A549 (cell line): ENCODE data around the gene TMEM196. TPM values are rescaled to one million over a fixed set of nuclear protein-coding genes. Genes with fewer than 3 reads are reported as not detected.
A peak's percentile ranks its signal among the peaks of the same experiment; 100 is the strongest.

ENCODE experiments used
- ATAC-seq, 2 experiments: fragments of 200-7000 bp in 1 of 2; fragments of >200 bp in 1 of 2; cut with Nextera tagmentation in 1 of 2; cut with Tn5 transposase in 1 of 2; 3 replicates each; pipeline versions ENCODE4 v1.8.0 to v1.9.1; 2018 to 2020; ENCODE audit warnings: mild to moderate bottlenecking in 1 of 2, moderate library complexity in 1 of 2
- CTCF ChIA-PET: fragments of 300-600 bp; sonication (Branson Sonifier 250); formaldehyde crosslinking; extraction: SDS; loops from one replicate; lab custom pipeline; 2021; ENCODE audit warnings: antibody characterized with exemption, inconsistent platforms; lab: Yijun Ruan, JAX
- POLR2A ChIA-PET: fragments of 350-600 bp; formaldehyde crosslinking; extraction: SDS; loops from one replicate; lab custom pipeline; 2021; ENCODE audit warnings: antibody characterized with exemption, inconsistent platforms; lab: Yijun Ruan, JAX
- DNase-seq, 2 experiments: peaks; one replicate each; pipeline versions ENCODE4 v3.0.0 to v3.0.0-alpha.2; 2011 to 2016; ENCODE audit warnings: low read depth in 1 of 2, low spot score in 1 of 2
- FAIRE-seq: peaks from 2 replicates; lab custom pipeline; 2011; peaks lifted over from hg19 to GRCh38; lab: Jason Lieb, UNC
- H3K27ac ChIP-seq, 2 experiments: fragments of >200 bp; sonication (Bioruptor Twin); formaldehyde crosslinking; 3 replicates each; pipeline ENCODE4 v1.5.1; 2016 to 2017
- H3K4me1 ChIP-seq: fragments of >200 bp; sonication (Bioruptor Twin); formaldehyde crosslinking; 3 replicates; pipeline ENCODE4 v1.6.1; 2016
- H3K4me2 ChIP-seq: fragments of >200 bp; sonication (Bioruptor Twin); formaldehyde crosslinking; 3 replicates; pipeline ENCODE4 v1.6.1; 2016
- H3K4me3 ChIP-seq: fragments of >200 bp; sonication (Bioruptor Twin); formaldehyde crosslinking; 3 replicates; pipeline ENCODE4 v1.5.1; 2016
- H3K9me3 ChIP-seq: fragments of >200 bp; sonication (Bioruptor Twin); formaldehyde crosslinking; 3 replicates; pipeline ENCODE4 v1.6.1; 2016
- ATOH8 ChIP-seq: fragments of 250-450 bp; sonication (Bioruptor Pico); IDR thresholded peaks from 2 replicates; pipeline ENCODE4 v1.5.0; 2020; ENCODE audit warnings: low read depth, mild to moderate bottlenecking, moderate library complexity
- CBX2 ChIP-seq: fragments of 200-600 bp; sonication (generic); IDR thresholded peaks from 2 replicates; pipeline ENCODE4 v1.6.1; 2016; ENCODE audit warnings: low read depth, mild to moderate bottlenecking, borderline replicate concordance
- CTCF ChIP-seq: fragments of >200 bp; sonication (Bioruptor Twin); formaldehyde crosslinking; IDR thresholded peaks from 3 replicates; pipeline ENCODE4 v1.5.1; 2016
- E2F6 ChIP-seq: IDR thresholded peaks from 2 replicates; pipeline ENCODE4 v1.6.1; 2012; ENCODE audit warnings: low read depth, borderline replicate concordance
- EP300 ChIP-seq, 2 experiments: fragments of >200 bp; sonication (Bioruptor Twin); formaldehyde crosslinking; IDR thresholded peaks; 2 replicates in 1 of 2; 3 replicates in 1 of 2; pipeline ENCODE4 v1.6.1; 2016 to 2017
- FOSL2 ChIP-seq, 2 experiments: fragments of 450-650 bp in 1 of 2; fragments of >200 bp in 1 of 2; sonication (Bioruptor Twin) in 1 of 2; formaldehyde crosslinking; IDR thresholded peaks; 2 replicates each; pipeline versions ENCODE4 v1.5.0 to v1.6.1; 2016 to 2020; ENCODE audit warnings: mild to moderate bottlenecking in 1 of 2, moderate library complexity in 1 of 2
- FOXS1 ChIP-seq: fragments of 250-450 bp; sonication (Bioruptor Pico); IDR thresholded peaks from 2 replicates; pipeline ENCODE4 v1.5.0; 2020; ENCODE audit warnings: mild to moderate bottlenecking, moderate library complexity
- GATA3 ChIP-seq: IDR thresholded peaks from 2 replicates; pipeline ENCODE4 v1.6.1; 2012; ENCODE audit warnings: borderline replicate concordance
- HES2 ChIP-seq: fragments of >200 bp; sonication (Bioruptor Twin); formaldehyde crosslinking; IDR thresholded peaks from 2 replicates; pipeline ENCODE4 v1.6.1; 2016
- JUNB ChIP-seq: fragments of >200 bp; sonication (Bioruptor Twin); formaldehyde crosslinking; IDR thresholded peaks from 2 replicates; pipeline ENCODE4 v1.6.1; 2016
- KDM5A ChIP-seq: fragments of 200-600 bp; sonication (generic); IDR thresholded peaks from 2 replicates; pipeline ENCODE4 v1.6.1; 2016; ENCODE audit warnings: antibody characterized with exemption, mild to moderate bottlenecking
- MAZ ChIP-seq: fragments of 150-350 bp; IDR thresholded peaks from 2 replicates; pipeline ENCODE4 v1.6.1; 2014; ENCODE audit warnings: antibody characterized with exemption, low read depth, low read length, borderline replicate concordance
- NFE2L2 ChIP-seq: fragments of 150-350 bp; conservative IDR thresholded peaks from 2 replicates; pipeline ENCODE4 v1.6.1; 2014; ENCODE audit warnings: low read length
- NPAS2 ChIP-seq: fragments of 250-450 bp; sonication (Bioruptor Pico); IDR thresholded peaks from 2 replicates; pipeline ENCODE4 v1.8.0; 2022; ENCODE audit warnings: mild to moderate bottlenecking, moderate library complexity, borderline replicate concordance
- PHF8 ChIP-seq: fragments of 200-600 bp; sonication (generic); IDR thresholded peaks from 2 replicates; pipeline ENCODE4 v1.6.1; 2016; ENCODE audit warnings: low read depth, mild to moderate bottlenecking, antibody characterized with exemption, moderate library complexity, borderline replicate concordance
- POLR2A ChIP-seq: IDR thresholded peaks from 2 replicates; pipeline ENCODE4 v1.6.1; 2012; ENCODE audit warnings: mild to moderate bottlenecking, low read length
- POLR2AphosphoS2 ChIP-seq: conservative IDR thresholded peaks from 2 replicates; pipeline ENCODE4 v1.6.1; 2012; ENCODE audit warnings: low read length, improper control_type of control experiment, inconsistent platforms
- RAD21 ChIP-seq, 2 experiments: fragments of >200 bp in 1 of 2; sonication (Bioruptor Twin) in 1 of 2; formaldehyde crosslinking in 1 of 2; IDR thresholded peaks in 1 of 2; conservative IDR thresholded peaks in 1 of 2; 2 replicates in 1 of 2; 3 replicates in 1 of 2; pipeline ENCODE4 v1.6.1; 2012 to 2018; ENCODE audit warnings: inconsistent platforms in 1 of 2
- RFX5 ChIP-seq: fragments of 450-650 bp; IDR thresholded peaks from 2 replicates; pipeline ENCODE4 v1.7.1; 2014; ENCODE audit warnings: antibody characterized with exemption, mild to moderate bottlenecking, moderate library complexity
- TFCP2L1 ChIP-seq: fragments of 250-450 bp; sonication (Bioruptor Pico); IDR thresholded peaks from 2 replicates; pipeline ENCODE4 v1.5.0; 2021; ENCODE audit warnings: mild to moderate bottlenecking
- ZC3H11A ChIP-seq: fragments of 450-650 bp; IDR thresholded peaks from 2 replicates; pipeline ENCODE4 v1.6.1; 2014; ENCODE audit warnings: antibody characterized with exemption, mild to moderate bottlenecking
- ZFP36 ChIP-seq: fragments of 450-650 bp; IDR thresholded peaks from 2 replicates; pipeline ENCODE4 v1.6.1; 2014; ENCODE audit warnings: borderline replicate concordance; ENCODE audit not compliant: partially characterized antibody
- ZSCAN20 ChIP-seq: fragments of 250-450 bp; sonication (Bioruptor Pico); IDR thresholded peaks from 2 replicates; pipeline ENCODE4 v1.8.0; 2022; ENCODE audit warnings: mild to moderate bottlenecking, moderate library complexity
- WGBS: methylation state at CpG from one replicate; pipeline ENCODE4 v1.1.6; 2017; ENCODE audit errors: missing lambda C conversion rate; 5-methylcytosine and 5-hydroxymethylcytosine counted together
- polyA plus RNA-seq, 4 experiments: library from polyadenylated mRNA; depleted of rRNA in 3 of 4; stranded (reverse); fragments of >200 nt; fragmentation: RNase III in 1 of 4; extraction: RNeasy Plus Mini Kit Qiagen cat#74134 plus additional on column Dnase treatment in 1 of 4; gene quantifications; 2 replicates in 3 of 4; 3 replicates in 1 of 4; pipeline ENCODE4 v1.2.3, GENCODE V29; 2011 to 2017

TMEM196 gene
- polyA plus RNA-seq, 2 of the 4 experiments (the other 2 are of a cell fraction) = not detected

GRCh38 chr7:19708397-19709248 is 64.8 kb downstream of the TMEM196 start, which contains the start of gene POLR1F (continued):
- TF ChIP-seq ATOH8 (CRISPR knock-in tag) (no peak), JUNB (no peak), TFCP2L1 (0 out of 2 replicates have a peak, but pooled peaks have one; percentile 22), POLR2AphosphoS2 (no peak), NPAS2 (CRISPR knock-in tag) (no peak), RFX5 (no peak), FOXS1 (CRISPR knock-in tag) (no peak), PHF8 (peak; percentile 98), E2F6 (peak; percentile 85), NFE2L2 (no peak), MAZ (no peak), KDM5A (peak; percentile 95), CBX2 (no peak), HES2 (no peak), POLR2A (peak; percentile 94), ZC3H11A (no peak), ZSCAN20 (CRISPR knock-in tag) (no peak), EP300 (IDR thresholded peaks at IDR 0.05) (no peak), RAD21 (conservative IDR thresholded peaks at IDR 0.05 in 1 of 2, IDR thresholded peaks at IDR 0.05 in 1 of 2) (peak; percentile 76 to 77)

GRCh38 chr7:19707240-19707639 is 66.2 kb downstream of the TMEM196 start:
- ATAC-seq = no peak
- 77% methylated on average over 3 of the region's 3 CpGs for WGBS
- no peak for DNase-seq
- ChIA-PET POLR2A (no interaction called here), CTCF (no interaction called here)
- Histone ChIP-seq H3K4me2 (peak overlapping the region; percentile 96), H3K27ac (no peak overlapping the region), H3K9me3 (no peaks in the 10 kb centered on the region), H3K4me1 (peaks cover 14% of the 10 kb centered on the region), H3K4me3 (peak overlapping the region; percentile 89; the same call in 1 of the 3 replicates)
- FAIRE-seq = no peak
- TF ChIP-seq FOSL2 (IDR thresholded peaks at IDR 0.05) = no peak
- TF ChIP-seq FOSL2 (CRISPR knock-in tag; IDR thresholded peaks at IDR 0.05) = 0 out of 2 replicates have a peak, but pooled peaks have one; percentile 3
- no peak for TF ChIP-seq CTCF
- TF ChIP-seq ZFP36 = no peak
- TF ChIP-seq GATA3 = no peak
